ENCODE results near the gene PILRB. TPM values are rescaled to one million over a fixed set of nuclear protein-coding genes. Genes with fewer than 3 reads are reported as not detected.
A peak's percentile ranks its signal among the peaks of the same experiment; 100 is the strongest.
"Not testable (repeated sequence)": the region's sequence is repeated elsewhere in the genome, so short reads cannot be mapped to it uniquely, and the experiment has no call there.

The PILRB gene
- total RNA-seq, 8 experiments from 2014 or later: 10.6 to 107 (median 19.6) TPM

- WGBS, 10 experiments: 87 to 100% (median 100%) methylated on average over 1 to 6 of the region's 7 CpGs; no CpG with 5 or more reads in 1 of the 10 experiments
- ATAC-seq (replicated peaks in 6 of 8); H3K4me3 ChIP-seq; H3K4me1 ChIP-seq (replicated peaks in 1 of 2); in situ Hi-C loops (cut with MboI; ENCODE audit: low pct_unique_long_range_greater_than_20kb in 2 of 9, low sequenced_read_pairs in 9 of 9, unreplicated experiment in 9 of 9); H3K27ac ChIP-seq: not testable (repeated sequence)
Observed at GRCh38 chr7:100363797-100364196, 5.9 kb downstream of the PILRB start.

- in situ Hi-C loops (cut with MboI; ENCODE audit: low pct_unique_long_range_greater_than_20kb in 2 of 9, low sequenced_read_pairs in 9 of 9, unreplicated experiment in 9 of 9): no loop called here
- no peak for ATAC-seq (replicated peaks in 6 of 8)
- Histone ChIP-seq H3K4me1 (replicated peaks in 1 of 2) (peaks cover 0 to 5% of the 10 kb centered on the region in 2 donors), H3K4me3 (no peak overlapping the region), H3K27ac (no peak overlapping the region)
- WGBS, 10 experiments: 86 to 100% (median 94%) methylated on average over 1 to 6 of the region's 6 CpGs; no CpG with 5 or more reads in 2 of the 10 experiments
Observed at GRCh38 chr7:100364480-100364879, 6.6 kb downstream of the PILRB start.

- H3K4me3 ChIP-seq; ATAC-seq (replicated peaks in 6 of 8); in situ Hi-C loops (cut with MboI; ENCODE audit: low pct_unique_long_range_greater_than_20kb in 2 of 9, low sequenced_read_pairs in 9 of 9, unreplicated experiment in 9 of 9); H3K27ac ChIP-seq: not testable (repeated sequence)
- H3K4me1 ChIP-seq (replicated peaks in 1 of 2): peaks cover 11 to 17% of the 10 kb centered on the region in 2 donors
- WGBS, 10 experiments: 87 to 100% (median 100%) methylated on average over 1 to 6 of the region's 7 CpGs; no CpG with 5 or more reads in 4 of the 10 experiments
Observed at GRCh38 chr7:100365998-100366367, 8.1 kb downstream of the PILRB start.

- WGBS, 10 experiments: 80 to 100% (median 100%) methylated on average over 1 to 5 of the region's 16 CpGs; no CpG with 5 or more reads in 7 of the 10 experiments
- in situ Hi-C loops (cut with MboI; ENCODE audit: low pct_unique_long_range_greater_than_20kb in 2 of 9, low sequenced_read_pairs in 9 of 9, unreplicated experiment in 9 of 9): no loop called here
- ATAC-seq (replicated peaks in 6 of 8): peak in 7 of 8 experiments; percentile 4 to 15 (median 8)
Observed at GRCh38 chr7:100366411-100367250, 8.7 kb downstream of the PILRB start.

GRCh38 chr7:100367251-100367620 is 9.3 kb downstream of the PILRB start:
- Histone ChIP-seq H3K4me1 (replicated peaks in 1 of 2) (peaks cover 11 to 20% of the 10 kb centered on the region in 2 donors), H3K27ac (no peak overlapping the region), H3K4me3 (no peak overlapping the region)
- in situ Hi-C loops (cut with MboI; ENCODE audit: low pct_unique_long_range_greater_than_20kb in 2 of 9, low sequenced_read_pairs in 9 of 9, unreplicated experiment in 9 of 9): no loop called here
- 90 to 100% (median 100%) methylated on average over 1 to 6 of the region's 8 CpGs; no CpG with 5 or more reads in 1 of the 10 experiments for WGBS, 10 experiments
- ATAC-seq (replicated peaks in 6 of 8): no peak

More at GRCh38 chr7:100366411-100367250, 8.7 kb downstream of the PILRB start:
- Histone ChIP-seq H3K27ac (no peak overlapping the region), H3K4me1 (replicated peaks in 1 of 2) (peaks cover 11 to 17% of the 10 kb centered on the region in 2 donors), H3K4me3 (no peak overlapping the region)

GRCh38 chr7:100367676-100368613 is 10.0 kb downstream of the PILRB start:
- Histone ChIP-seq H3K27ac (no peak overlapping the region), H3K4me3 (no peak overlapping the region), H3K4me1 (replicated peaks in 1 of 2) (peaks cover 12 to 27% of the 10 kb centered on the region in 2 donors)
- ATAC-seq (replicated peaks in 6 of 8): no peak
- WGBS, 10 experiments: 73 to 100% (median 97%) methylated on average over 1 to 5 of the region's 12 CpGs; no CpG with 5 or more reads in 1 of the 10 experiments
- in situ Hi-C loops (cut with MboI; ENCODE audit: low pct_unique_long_range_greater_than_20kb in 2 of 9, low sequenced_read_pairs in 9 of 9, unreplicated experiment in 9 of 9): no loop called here

- ATAC-seq (replicated peaks in 6 of 8): peak in 6 of 8 experiments; percentile 3 to 51 (median 20)
- WGBS, 10 experiments: 0 to 96% (median 85%) methylated on average over 1 to 5 of the region's 6 CpGs; no CpG with 5 or more reads in 4 of the 10 experiments
- H3K4me3 ChIP-seq: no peak overlapping the region
- H3K4me1 ChIP-seq (replicated peaks in 1 of 2): peaks cover 16 to 31% of the 10 kb centered on the region in 2 donors
- peak overlapping the region in 1 of 2 donors; percentile 54 for H3K27ac ChIP-seq
- in situ Hi-C loops (cut with MboI; ENCODE audit: low pct_unique_long_range_greater_than_20kb in 2 of 9, low sequenced_read_pairs in 9 of 9, unreplicated experiment in 9 of 9): no loop called here
Observed at GRCh38 chr7:100369105-100369504, 11.2 kb downstream of the PILRB start.

- Histone ChIP-seq H3K27ac (peak overlapping the region; percentile 54 to 59), H3K4me3 (no peak overlapping the region), H3K4me1 (replicated peaks in 1 of 2) (peaks cover 16 to 31% of the 10 kb centered on the region in 2 donors)
- 0 to 29% (median 13%) methylated on average over 1 to 4 of the region's 4 CpGs; no CpG with 5 or more reads in 4 of the 10 experiments for WGBS, 10 experiments
- in situ Hi-C loops (cut with MboI; ENCODE audit: low pct_unique_long_range_greater_than_20kb in 2 of 9, low sequenced_read_pairs in 9 of 9, unreplicated experiment in 9 of 9): no loop called here
- ATAC-seq (replicated peaks in 6 of 8): peak in 3 of 8 experiments; percentile 26 to 50 (median 44)
Observed at GRCh38 chr7:100370303-100370702, 12.4 kb downstream of the PILRB start.

- no peak overlapping the region for H3K4me3 ChIP-seq
Observed at GRCh38 chr7:100370746-100371145, 12.8 kb downstream of the PILRB start.

GRCh38 chr7:100371561-100372171 is 13.7 kb downstream of the PILRB start:
- Histone ChIP-seq H3K4me1 (replicated peaks in 1 of 2) (peaks cover 16 to 31% of the 10 kb centered on the region in 2 donors), H3K27ac (no peak overlapping the region), H3K4me3 (no peak overlapping the region)
- ATAC-seq (replicated peaks in 6 of 8): peak in 3 of 8 experiments; percentile 1 to 7 (median 4)
- in situ Hi-C loops (cut with MboI; ENCODE audit: low pct_unique_long_range_greater_than_20kb in 2 of 9, low sequenced_read_pairs in 9 of 9, unreplicated experiment in 9 of 9): no loop called here
- 33 to 82% (median 63%) methylated on average over 1 to 3 of the region's 7 CpGs; no CpG with 5 or more reads in 4 of the 10 experiments for WGBS, 10 experiments

More at GRCh38 chr7:100370746-100371145, 12.8 kb downstream of the PILRB start:
- in situ Hi-C loops (cut with MboI; ENCODE audit: low pct_unique_long_range_greater_than_20kb in 2 of 9, low sequenced_read_pairs in 9 of 9, unreplicated experiment in 9 of 9): no loop called here
- no peak for ATAC-seq (replicated peaks in 6 of 8)
- WGBS, 10 experiments: 0 to 100% (median 93%) methylated on average over 1 to 4 of the region's 6 CpGs; no CpG with 5 or more reads in 3 of the 10 experiments
- Histone ChIP-seq H3K27ac (peak overlapping the region; percentile 54 to 59), H3K4me1 (replicated peaks in 1 of 2) (peaks cover 16 to 31% of the 10 kb centered on the region in 2 donors)

- 30% methylated on average over 2 of the region's 8 CpGs; no CpG with 5 or more reads in 9 of the 10 experiments for WGBS, 10 experiments
- Histone ChIP-seq H3K4me3 (no peak overlapping the region), H3K27ac (no peak overlapping the region), H3K4me1 (replicated peaks in 1 of 2) (peaks cover 16 to 31% of the 10 kb centered on the region in 2 donors)
- in situ Hi-C loops (cut with MboI; ENCODE audit: low pct_unique_long_range_greater_than_20kb in 2 of 9, low sequenced_read_pairs in 9 of 9, unreplicated experiment in 9 of 9): no loop called here
- ATAC-seq (replicated peaks in 6 of 8): peak; percentile 10 to 85 (median 40)
Observed at GRCh38 chr7:100372256-100372655, 14.3 kb downstream of the PILRB start.

GRCh38 chr7:100372694-100373093 is 14.8 kb downstream of the PILRB start:
- Histone ChIP-seq H3K27ac (peak overlapping the region in 1 of 2 donors; percentile 59), H3K4me3 (no peak overlapping the region), H3K4me1 (replicated peaks in 1 of 2) (peaks cover 16 to 31% of the 10 kb centered on the region in 2 donors)
- ATAC-seq (replicated peaks in 6 of 8): peak in 6 of 8 experiments; percentile 5 to 29 (median 11)
- 73 to 80% methylated on average over 3 to 4 of the region's 6 CpGs; no CpG with 5 or more reads in 8 of the 10 experiments for WGBS, 10 experiments
- in situ Hi-C loops (cut with MboI; ENCODE audit: low pct_unique_long_range_greater_than_20kb in 2 of 9, low sequenced_read_pairs in 9 of 9, unreplicated experiment in 9 of 9): no loop called here
